GM19328 (cell line): Measurements from ENCODE around the gene C21orf91.

Source experiments
- ATAC-seq: cut with Tn5 transposase; IDR thresholded peaks from one replicate; pipeline ENCODE4 v1.9.1; 2021; ENCODE audit warnings: mild to moderate bottlenecking, moderate library complexity; ENCODE audit not compliant: unreplicated experiment

The C21orf91 gene

GRCh38 chr21:17798796-17799195 is 20.4 kb downstream of the C21orf91 start:
- no peak for ATAC-seq

GRCh38 chr21:17797967-17798366 is 21.2 kb downstream of the C21orf91 start:
- no peak for ATAC-seq

GRCh38 chr21:17796503-17796902 is 22.7 kb downstream of the C21orf91 start:
- ATAC-seq, result no peak

GRCh38 chr21:17796037-17796403 is 23.1 kb downstream of the C21orf91 start:
- ATAC-seq, result no peak

- ATAC-seq, result no peak
Measured at GRCh38 chr21:17795146-17796036, 23.8 kb downstream of the C21orf91 start.

GRCh38 chr21:17794518-17795145 is 24.5 kb downstream of the C21orf91 start:
- no peak for ATAC-seq

GRCh38 chr21:17793246-17794123 is 25.7 kb downstream of the C21orf91 start:
- peak; percentile 58 for ATAC-seq

GRCh38 chr21:17789656-17790055 is 29.5 kb downstream of the C21orf91 start:
- ATAC-seq, result no peak

GRCh38 chr21:17789069-17789468 is 30.1 kb downstream of the C21orf91 start:
- ATAC-seq, result no peak

GRCh38 chr21:17786851-17787181 is 32.3 kb downstream of the C21orf91 start:
- no peak for ATAC-seq

GRCh38 chr21:17786071-17786850 is 32.9 kb downstream of the C21orf91 start:
- ATAC-seq, result no peak

GRCh38 chr21:17785403-17785788 is 33.8 kb downstream of the C21orf91 start:
- no peak for ATAC-seq

GRCh38 chr21:17784604-17785402 is 34.4 kb downstream of the C21orf91 start:
- peak; percentile 43 for ATAC-seq

GRCh38 chr21:17784180-17784598 is 35.0 kb downstream of the C21orf91 start:
- peak; percentile 35 for ATAC-seq

GRCh38 chr21:17783481-17784179 is 35.5 kb downstream of the C21orf91 start:
- ATAC-seq, result peak; percentile 34

GRCh38 chr21:17783003-17783402 is 36.2 kb downstream of the C21orf91 start:
- ATAC-seq, result no peak

GRCh38 chr21:17782051-17782450 is 37.1 kb downstream of the C21orf91 start:
- no peak for ATAC-seq

GRCh38 chr21:17781524-17781923 is 37.6 kb downstream of the C21orf91 start:
- no peak for ATAC-seq

- ATAC-seq, result peak; percentile 27
Measured at GRCh38 chr21:17780539-17780938, 38.6 kb downstream of the C21orf91 start.
